ENCODE measurements around the gene ACAP3.
A peak's percentile ranks its signal among the peaks of the same experiment; 100 is the strongest.
"Not testable (repeated sequence)": the region's sequence is repeated elsewhere in the genome, so short reads cannot be mapped to it uniquely, and the experiment has no call there.

ACAP3 gene

GRCh38 chr1:1317420-1317819 is 9.7 kb upstream of the ACAP3 start:
- TF ChIP-seq, protein P1, sequence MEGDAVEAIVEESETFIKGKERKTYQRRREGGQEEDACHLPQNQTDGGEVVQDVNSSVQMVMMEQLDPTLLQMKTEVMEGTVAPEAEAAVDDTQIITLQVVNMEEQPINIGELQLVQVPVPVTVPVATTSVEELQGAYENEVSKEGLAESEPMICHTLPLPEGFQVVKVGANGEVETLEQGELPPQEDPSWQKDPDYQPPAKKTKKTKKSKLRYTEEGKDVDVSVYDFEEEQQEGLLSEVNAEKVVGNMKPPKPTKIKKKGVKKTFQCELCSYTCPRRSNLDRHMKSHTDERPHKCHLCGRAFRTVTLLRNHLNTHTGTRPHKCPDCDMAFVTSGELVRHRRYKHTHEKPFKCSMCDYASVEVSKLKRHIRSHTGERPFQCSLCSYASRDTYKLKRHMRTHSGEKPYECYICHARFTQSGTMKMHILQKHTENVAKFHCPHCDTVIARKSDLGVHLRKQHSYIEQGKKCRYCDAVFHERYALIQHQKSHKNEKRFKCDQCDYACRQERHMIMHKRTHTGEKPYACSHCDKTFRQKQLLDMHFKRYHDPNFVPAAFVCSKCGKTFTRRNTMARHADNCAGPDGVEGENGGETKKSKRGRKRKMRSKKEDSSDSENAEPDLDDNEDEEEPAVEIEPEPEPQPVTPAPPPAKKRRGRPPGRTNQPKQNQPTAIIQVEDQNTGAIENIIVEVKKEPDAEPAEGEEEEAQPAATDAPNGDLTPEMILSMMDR (IDR thresholded peaks at IDR 0.05; ENCODE audit: low read depth, low read length): no peak
- no peak overlapping the region for H3K4me3 ChIP-seq (ENCODE audit: low read depth, low read length)
- H3K36me3 ChIP-seq: peaks cover 90% of the 10 kb centered on the region
- H3K27ac ChIP-seq: no peak overlapping the region
- no peaks in the 10 kb centered on the region for H3K27me3 ChIP-seq (ENCODE audit: insufficient read depth, low read depth, severe bottlenecking)
- no peak for DNase-seq
- H3K9me3 ChIP-seq (ENCODE audit: severe bottlenecking): no peaks in the 10 kb centered on the region

- H3K27ac ChIP-seq: peak overlapping the region; percentile 65
- not testable (repeated sequence) for H3K27me3 ChIP-seq (ENCODE audit: insufficient read depth, low read depth, severe bottlenecking); DNase-seq; H3K4me3 ChIP-seq (ENCODE audit: low read depth, low read length); H3K9me3 ChIP-seq (ENCODE audit: severe bottlenecking)
- H3K36me3 ChIP-seq: peaks cover 93% of the 10 kb centered on the region
Measured at GRCh38 chr1:1316199-1316598, 8.5 kb upstream of the ACAP3 start.

- Histone ChIP-seq H3K4me3 (ENCODE audit: low read depth, low read length) (no peak overlapping the region), H3K36me3 (peaks cover 93% of the 10 kb centered on the region), H3K27me3 (ENCODE audit: insufficient read depth, low read depth, severe bottlenecking) (no peaks in the 10 kb centered on the region), H3K27ac (peak overlapping the region; percentile 76), H3K9me3 (ENCODE audit: severe bottlenecking) (no peaks in the 10 kb centered on the region)
- DNase-seq: peak; percentile 87
- TF ChIP-seq, protein P1 (IDR thresholded peaks at IDR 0.05; ENCODE audit: low read depth, low read length): no peak
Measured at GRCh38 chr1:1315435-1315954, 7.8 kb upstream of the ACAP3 start.

GRCh38 chr1:1314678-1315335 is 7.1 kb upstream of the ACAP3 start:
- H3K27me3 ChIP-seq (ENCODE audit: insufficient read depth, low read depth, severe bottlenecking): no peaks in the 10 kb centered on the region
- TF ChIP-seq, protein P1 (IDR thresholded peaks at IDR 0.05; ENCODE audit: low read depth, low read length): no peak
- no peak overlapping the region for H3K4me3 ChIP-seq (ENCODE audit: low read depth, low read length)
- peak overlapping the region; percentile 76 for H3K27ac ChIP-seq
- no peaks in the 10 kb centered on the region for H3K9me3 ChIP-seq (ENCODE audit: severe bottlenecking)
- H3K36me3 ChIP-seq: peaks cover 93% of the 10 kb centered on the region
- no peak for DNase-seq

DNA sequence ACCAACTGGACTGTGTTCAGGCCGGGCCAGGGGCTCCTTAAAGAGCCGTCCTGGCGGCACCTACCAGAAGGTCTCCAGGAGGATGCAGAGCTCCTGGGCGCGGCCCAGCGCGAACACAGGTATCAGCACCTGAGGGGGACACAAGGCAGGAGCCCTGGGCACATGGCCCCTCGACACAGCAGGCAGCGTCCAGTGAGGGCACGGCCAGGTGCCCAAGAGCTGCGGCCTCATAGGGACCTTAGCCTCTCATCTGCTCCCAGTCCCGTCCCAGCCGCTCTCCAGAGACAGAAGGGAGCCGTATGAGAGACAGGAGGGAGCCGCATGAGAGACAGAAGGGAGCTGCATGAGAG is 6.5 kb upstream of the ACAP3 start:
- no peaks in the 10 kb centered on the region for H3K27me3 ChIP-seq (ENCODE audit: insufficient read depth, low read depth, severe bottlenecking)
- H3K4me3 ChIP-seq (ENCODE audit: low read depth, low read length): no peak overlapping the region
- DNase-seq: no peak
- H3K36me3 ChIP-seq: peaks cover 93% of the 10 kb centered on the region
- peak overlapping the region; percentile 27; the same call in 1 of the 2 replicates for H3K27ac ChIP-seq
- TF ChIP-seq, protein P1 (IDR thresholded peaks at IDR 0.05; ENCODE audit: low read depth, low read length): no peak
- H3K9me3 ChIP-seq (ENCODE audit: severe bottlenecking): no peaks in the 10 kb centered on the region

GRCh38 chr1:1313500-1314236 is 5.9 kb upstream of the ACAP3 start:
- DNase-seq: no peak
- H3K27ac ChIP-seq: no peak overlapping the region; the same call in 1 of the 2 replicates

More at GRCh38 chr1:1313500-1314236, 5.9 kb upstream of the ACAP3 start:
- Histone ChIP-seq H3K27me3 (ENCODE audit: insufficient read depth, low read depth, severe bottlenecking) (no peaks in the 10 kb centered on the region), H3K4me3 (ENCODE audit: low read depth, low read length) (no peak overlapping the region), H3K36me3 (peaks cover 93% of the 10 kb centered on the region), H3K9me3 (ENCODE audit: severe bottlenecking) (no peaks in the 10 kb centered on the region)
- TF ChIP-seq, protein P1 (IDR thresholded peaks at IDR 0.05; ENCODE audit: low read depth, low read length): no peak
